HG03565 (cell line): ENCODE data around the gene UBAP2.

Experiments used
- ATAC-seq: cut with Tn5 transposase; IDR thresholded peaks from one replicate; pipeline ENCODE4 v1.9.1; 2021; ENCODE audit warnings: mild to moderate bottlenecking, moderate library complexity; ENCODE audit not compliant: unreplicated experiment

UBAP2 gene

DNA sequence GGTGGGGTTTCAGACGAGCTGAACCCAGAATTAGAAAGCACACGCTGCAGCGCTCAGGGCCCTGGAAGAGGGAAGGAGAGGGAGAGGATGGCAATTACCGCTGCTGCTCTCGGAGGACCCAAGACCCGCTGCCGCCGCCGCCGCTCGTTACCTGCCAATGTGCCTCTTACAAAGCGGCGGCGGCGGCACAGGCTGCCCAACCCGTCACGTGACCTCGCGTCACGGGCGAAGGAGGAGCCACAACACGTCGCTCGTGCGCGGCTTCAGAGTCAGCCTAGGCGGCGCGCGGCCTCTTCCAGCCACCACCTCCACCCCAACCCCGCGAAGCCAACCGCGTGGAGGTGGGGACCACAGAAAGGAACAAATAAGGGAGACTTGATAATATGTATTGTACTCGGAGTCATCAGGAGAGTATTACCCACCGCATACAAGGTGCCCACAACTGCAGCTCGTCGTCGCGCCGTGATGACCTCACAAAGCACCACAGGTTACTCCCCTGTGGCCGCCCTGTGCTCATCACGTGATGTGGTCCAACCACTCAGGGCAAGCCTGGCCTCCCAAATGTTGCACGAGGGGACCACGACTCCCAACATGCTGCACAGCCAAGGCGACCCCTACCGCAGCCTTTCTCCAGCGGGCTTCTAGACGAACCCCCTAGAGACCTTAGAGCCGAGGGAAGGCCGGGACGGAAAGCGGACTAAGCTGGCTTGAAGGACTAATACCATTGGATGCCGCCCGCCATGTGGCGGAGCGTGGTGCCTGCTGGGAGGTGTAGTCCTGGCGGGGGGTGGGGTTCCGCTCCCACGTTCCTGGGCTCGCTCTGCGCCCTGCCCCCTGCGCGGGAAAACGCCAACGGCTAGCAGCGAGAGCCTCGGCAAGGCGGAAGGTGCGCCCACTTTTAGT, at the start of gene UBAP2:
UBAP2 (minus strand) TSS at position 161 of the 903 bp plus-strand sequence. CDS start 31,739 bp downstream, outside the sequence.
- ATAC-seq: peak; percentile 65

DNA sequence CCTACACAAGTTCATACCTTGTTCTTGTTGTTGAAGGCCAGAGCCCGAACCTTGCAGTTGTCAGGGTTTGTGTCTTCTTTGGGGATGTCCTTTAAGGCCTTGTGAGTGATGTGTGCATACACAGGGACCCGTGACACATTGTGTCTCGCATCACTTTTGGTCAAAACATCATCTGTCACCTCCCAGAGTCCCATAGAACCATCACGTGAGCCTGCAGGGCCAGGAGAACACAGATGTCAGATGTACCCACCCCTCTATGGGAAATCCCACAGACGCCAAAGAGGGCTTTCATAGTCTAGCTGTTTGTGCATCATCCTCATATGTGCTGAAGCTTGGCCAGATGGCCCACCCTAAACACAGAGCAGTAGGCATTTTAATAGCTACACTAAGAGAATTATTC, 49.6 kb upstream of the UBAP2 start:
- no peak for ATAC-seq

GRCh38 chr9:34097865-34098264, 49.2 kb upstream of the UBAP2 start:
- ATAC-seq: no peak

DNA sequence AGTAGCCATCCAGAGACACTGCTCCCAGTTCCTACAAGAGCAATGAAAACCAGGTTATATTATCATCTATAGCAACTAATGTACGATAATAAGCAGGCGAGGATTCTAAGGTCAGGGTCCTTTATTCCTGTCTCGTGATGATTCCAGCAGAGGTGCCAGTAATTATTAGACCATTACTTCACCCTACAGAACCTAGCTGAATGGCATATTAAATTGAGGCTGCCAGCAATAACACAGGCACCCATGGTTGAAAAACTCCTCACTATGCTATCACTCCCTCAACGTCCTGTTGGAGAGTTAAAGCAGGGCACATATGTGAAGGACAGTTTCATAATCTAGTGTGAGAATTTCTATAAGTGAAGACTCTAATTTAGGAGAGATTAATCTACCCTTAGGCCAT, 48.1 kb upstream of the UBAP2 start:
- ATAC-seq: no peak

GRCh38 chr9:34093578-34093977, 44.9 kb upstream of the UBAP2 start:
- ATAC-seq: no peak

GRCh38 chr9:34089311-34089710, 40.6 kb upstream of the UBAP2 start:
- ATAC-seq: no peak

GRCh38 chr9:34087370-34087769, 38.7 kb upstream of the UBAP2 start:
- ATAC-seq: no peak

DNA sequence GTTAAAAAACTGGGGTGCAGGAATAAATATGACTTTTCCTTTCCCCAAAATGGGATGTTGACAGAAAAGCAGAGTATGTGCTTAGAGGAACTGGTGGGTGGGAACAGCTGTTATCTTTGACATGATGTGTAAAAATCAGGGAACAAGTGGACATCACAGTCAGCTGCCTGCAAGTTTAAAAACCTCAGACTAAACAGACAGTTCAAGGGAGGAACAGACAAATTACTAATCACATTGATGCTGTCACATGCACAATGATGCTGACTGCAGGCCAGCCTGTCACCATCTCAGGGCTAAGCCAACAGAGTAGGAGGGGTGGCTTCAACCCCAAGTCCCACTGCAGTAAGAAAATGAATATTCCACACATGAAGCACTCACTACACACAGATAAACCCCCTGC, 38.2 kb upstream of the UBAP2 start:
- no peak for ATAC-seq

- no peak for ATAC-seq
Measured at GRCh38 chr9:34085581-34086500, 37.2 kb upstream of the UBAP2 start.

DNA sequence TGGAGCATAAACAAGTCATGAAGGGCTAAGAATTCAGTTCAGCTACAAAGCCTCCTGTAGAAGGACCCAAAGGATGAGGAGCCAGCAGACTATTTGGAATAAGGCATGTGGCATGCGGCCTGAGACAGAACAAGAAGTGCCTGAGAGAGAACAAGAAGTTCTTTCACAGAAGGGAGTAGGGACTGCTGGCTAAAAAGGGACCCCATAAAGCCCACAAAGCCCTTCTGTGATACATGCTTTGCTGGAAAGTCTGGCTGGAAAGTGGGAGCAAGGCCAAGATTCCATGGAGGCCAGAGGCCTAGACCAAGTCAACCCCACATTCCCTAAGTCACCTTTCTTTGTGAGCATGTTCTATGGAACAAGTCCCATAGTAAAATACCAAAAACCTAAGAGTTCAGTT, 35.9 kb upstream of the UBAP2 start:
- no peak for ATAC-seq

DNA sequence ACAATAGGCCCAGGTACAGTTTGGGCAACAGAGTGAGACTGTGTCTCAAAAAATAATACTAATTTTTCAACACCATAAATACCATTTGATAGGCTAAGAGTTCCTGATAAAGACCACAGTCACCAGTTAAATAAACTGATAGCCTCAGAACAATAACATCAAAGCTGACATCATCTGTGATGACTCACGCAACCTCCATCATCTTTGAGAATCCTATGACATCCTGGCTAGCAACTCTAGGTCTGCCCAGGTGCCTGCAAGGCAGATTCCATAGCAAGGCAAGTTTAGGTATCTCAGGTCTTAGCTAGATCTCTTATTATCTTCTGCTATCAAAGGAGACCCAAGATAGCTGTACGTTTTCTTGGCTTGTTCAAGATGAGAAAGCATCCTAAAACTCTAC, 30.5 kb upstream of the UBAP2 start:
- ATAC-seq: no peak

GRCh38 chr9:34072868-34073590, 24.3 kb upstream of the UBAP2 start:
- ATAC-seq: no peak

GRCh38 chr9:34072410-34072809, 23.7 kb upstream of the UBAP2 start:
- no peak for ATAC-seq

DNA sequence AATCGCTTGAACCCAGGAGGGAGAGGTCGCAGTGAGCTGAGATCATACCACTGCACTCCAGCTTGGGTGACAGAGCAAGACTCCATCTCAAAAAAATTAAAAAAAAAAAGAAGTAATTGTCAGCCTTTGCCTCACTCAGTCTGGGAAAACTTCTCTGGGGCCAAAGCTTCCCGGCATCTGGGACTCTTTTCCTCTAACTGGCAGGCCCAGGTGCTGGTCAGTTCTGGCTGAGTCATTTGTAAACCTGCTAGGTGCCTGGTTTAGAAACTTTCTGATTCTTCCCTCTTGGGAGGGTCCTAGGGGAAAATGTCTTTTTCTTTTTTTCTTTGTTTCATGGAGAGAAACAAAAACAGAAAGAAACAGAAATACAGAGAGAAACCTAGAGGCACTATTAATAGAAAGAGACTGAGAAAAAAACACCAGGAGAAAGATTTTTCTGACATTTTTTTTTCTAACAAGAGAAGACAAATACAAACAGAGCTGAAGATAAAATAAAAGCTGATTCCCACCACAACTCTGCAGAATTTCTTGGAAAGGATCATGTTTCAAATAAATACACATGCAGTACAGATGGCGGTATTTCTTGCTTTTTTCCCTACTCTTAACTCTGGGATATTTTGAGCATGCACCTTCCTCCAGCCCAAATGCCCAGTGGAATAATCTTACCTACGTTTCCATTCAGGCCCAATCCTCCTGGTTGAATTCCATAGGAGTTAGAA, 22.1 kb upstream of the UBAP2 start:
- ATAC-seq: no peak

DNA sequence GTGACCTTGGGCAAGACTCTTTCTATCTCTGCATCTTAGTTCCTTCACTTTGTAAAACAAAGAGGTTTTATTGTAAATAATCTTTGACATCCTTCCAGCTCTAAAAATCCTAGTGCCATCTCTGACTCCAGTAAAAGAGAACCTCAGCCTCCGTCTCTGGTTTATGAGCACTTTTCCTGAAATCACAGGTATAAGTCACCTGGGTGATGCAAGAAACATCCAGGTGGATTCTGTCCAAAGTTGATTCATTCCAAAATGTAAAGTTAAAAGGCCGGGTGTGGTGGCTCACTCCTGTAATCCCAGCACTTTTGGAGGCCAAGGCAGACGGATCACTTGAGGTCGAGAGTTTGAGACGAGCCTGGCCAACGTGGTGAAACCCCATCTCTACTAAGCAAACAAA, 21.1 kb upstream of the UBAP2 start:
- ATAC-seq: no peak

DNA sequence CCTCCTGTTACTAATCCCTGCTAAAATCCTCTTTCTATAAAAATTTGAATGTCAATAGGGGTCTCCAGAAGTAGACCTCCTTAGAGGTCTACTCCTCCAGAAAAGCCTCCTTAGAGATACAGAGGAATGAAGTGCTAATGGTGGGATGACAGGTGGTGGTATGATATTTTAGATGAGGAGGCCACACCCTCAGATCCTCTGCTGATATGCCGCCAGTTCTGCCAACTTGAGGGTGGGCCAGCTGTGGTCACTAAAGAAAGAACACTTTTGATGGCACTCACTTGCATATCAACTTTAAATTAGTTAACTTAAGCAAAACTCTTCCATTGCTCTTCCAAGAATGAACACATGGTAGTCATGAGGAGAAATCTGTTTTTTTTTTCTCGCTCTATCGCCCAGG, 16.9 kb upstream of the UBAP2 start:
- ATAC-seq: no peak

GRCh38 chr9:34059954-34060353, 11.3 kb upstream of the UBAP2 start:
- ATAC-seq: no peak

- ATAC-seq: no peak
Measured at GRCh38 chr9:34059281-34059680, 10.6 kb upstream of the UBAP2 start.

DNA sequence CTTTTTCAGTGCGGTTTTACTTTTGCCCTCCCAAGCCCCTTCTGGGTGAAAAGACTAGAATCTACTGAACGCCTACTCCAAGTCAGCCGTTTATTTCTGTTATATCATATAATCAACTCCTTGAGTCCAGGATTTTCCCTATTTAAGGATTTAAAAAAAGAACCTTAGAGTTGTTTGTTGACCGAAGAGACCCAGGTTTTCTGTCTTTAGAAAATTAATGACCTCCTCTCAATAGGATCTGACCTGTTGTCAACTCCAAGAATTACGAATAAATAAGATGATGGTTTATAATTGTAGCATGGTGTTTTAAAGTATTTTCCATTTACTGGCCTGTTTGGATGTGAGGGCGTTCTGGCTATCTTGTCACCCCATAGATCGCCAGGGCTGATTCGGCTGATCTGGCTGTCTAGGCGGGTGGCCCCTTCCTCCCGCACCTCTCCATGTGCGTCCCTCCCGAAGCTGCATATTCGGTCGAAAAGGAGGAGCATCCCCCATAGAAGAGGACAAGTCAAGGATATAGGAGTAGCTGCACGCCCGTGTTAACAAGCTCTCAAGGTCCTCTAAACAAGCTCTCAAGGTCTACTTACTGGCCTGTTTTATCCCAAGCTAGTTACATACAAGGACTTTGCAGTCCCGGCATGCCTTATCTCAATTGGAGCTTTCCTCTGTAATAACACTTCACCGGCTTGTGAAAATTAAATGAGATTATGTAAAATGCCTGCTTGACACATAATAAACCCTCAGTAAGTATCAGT, 1.1 kb upstream of the UBAP2 start:
- no peak for ATAC-seq
